RWPE2 (cell line): ENCODE measurements around the gene STMP1.

ENCODE experiments used
- ATAC-seq: fragments of 200-7000 bp; cut with Tn5 transposase; 3 replicates; pipeline ENCODE4 v1.9.1; 2021; ENCODE audit warnings: low read depth
- DNase-seq: peaks from one replicate; pipeline ENCODE4 v3.0.0-alpha.2; 2020; ENCODE audit warnings: low spot score
- H3K27ac ChIP-seq: fragments of 450-650 bp; 2 replicates; pipeline ENCODE4 v1.5.1; 2017; ENCODE audit warnings: mild to moderate bottlenecking; ENCODE audit not compliant: poor library complexity, severe bottlenecking
- H3K27me3 ChIP-seq: fragments of 250-450 bp; sonication (Bioruptor Pico); 2 replicates; pipeline ENCODE4 v1.5.1; 2021; ENCODE audit warnings: mild to moderate bottlenecking, moderate library complexity; ENCODE audit not compliant: insufficient read depth, poor library complexity, severe bottlenecking
- H3K36me3 ChIP-seq: fragments of 250-450 bp; sonication (Bioruptor Pico); 2 replicates; pipeline ENCODE4 v1.5.1; 2020; ENCODE audit warnings: low read depth, mild to moderate bottlenecking, moderate library complexity
- H3K4me1 ChIP-seq: fragments of 250-450 bp; sonication (Bioruptor Pico); 2 replicates; pipeline ENCODE4 v1.5.1; 2021; ENCODE audit warnings: mild to moderate bottlenecking, moderate library complexity; ENCODE audit not compliant: insufficient read depth, poor library complexity, severe bottlenecking
- H3K4me3 ChIP-seq: fragments of 250-450 bp; sonication (Bioruptor Pico); 2 replicates; pipeline ENCODE4 v1.5.1; 2021; ENCODE audit warnings: mild to moderate bottlenecking, moderate library complexity; ENCODE audit not compliant: severe bottlenecking
- H3K9me3 ChIP-seq: fragments of 250-450 bp; sonication (Bioruptor Pico); 2 replicates; pipeline ENCODE4 v1.5.1; 2021; ENCODE audit warnings: mild to moderate bottlenecking, moderate library complexity; ENCODE audit not compliant: severe bottlenecking
- TF ChIP-seq, protein P1 (sequence below): fragments of 450-650 bp; IDR thresholded peaks from one replicate; pipeline ENCODE4 v1.5.1; 2017; ENCODE audit warnings: mild to moderate bottlenecking, moderate library complexity; ENCODE audit not compliant: poor library complexity, severe bottlenecking

STMP1 gene

DNA sequence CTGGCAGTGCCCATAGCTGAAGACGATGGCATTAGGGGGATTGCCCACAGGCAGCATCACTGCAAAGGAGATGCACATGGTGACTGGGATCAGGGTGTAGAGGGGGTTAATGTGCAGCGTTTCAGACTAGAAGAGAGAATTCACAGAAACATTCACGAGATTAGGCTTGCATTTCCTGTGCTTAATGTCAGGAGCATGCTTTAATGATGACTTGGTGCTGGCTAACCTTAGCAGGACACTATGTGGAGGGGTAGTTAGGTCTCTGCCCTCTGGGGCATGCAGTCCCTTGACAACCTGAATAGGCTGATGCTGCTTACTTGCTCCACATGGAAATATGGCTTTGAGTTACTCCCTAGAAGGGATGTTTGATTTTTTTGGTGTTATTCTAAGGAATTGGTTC, 21.8 kb downstream of the STMP1 start:
- H3K4me1 ChIP-seq, result peaks cover 28% of the 10 kb centered on the region
- no peaks in the 10 kb centered on the region for H3K9me3 ChIP-seq
- peak; percentile 70 for ATAC-seq
- H3K36me3 ChIP-seq, result no peaks in the 10 kb centered on the region; the same call in 1 of the 2 replicates
- no peaks in the 10 kb centered on the region for H3K27me3 ChIP-seq
- peak overlapping the region; percentile 76 for H3K27ac ChIP-seq
- no peak for DNase-seq
- TF ChIP-seq, protein P1, sequence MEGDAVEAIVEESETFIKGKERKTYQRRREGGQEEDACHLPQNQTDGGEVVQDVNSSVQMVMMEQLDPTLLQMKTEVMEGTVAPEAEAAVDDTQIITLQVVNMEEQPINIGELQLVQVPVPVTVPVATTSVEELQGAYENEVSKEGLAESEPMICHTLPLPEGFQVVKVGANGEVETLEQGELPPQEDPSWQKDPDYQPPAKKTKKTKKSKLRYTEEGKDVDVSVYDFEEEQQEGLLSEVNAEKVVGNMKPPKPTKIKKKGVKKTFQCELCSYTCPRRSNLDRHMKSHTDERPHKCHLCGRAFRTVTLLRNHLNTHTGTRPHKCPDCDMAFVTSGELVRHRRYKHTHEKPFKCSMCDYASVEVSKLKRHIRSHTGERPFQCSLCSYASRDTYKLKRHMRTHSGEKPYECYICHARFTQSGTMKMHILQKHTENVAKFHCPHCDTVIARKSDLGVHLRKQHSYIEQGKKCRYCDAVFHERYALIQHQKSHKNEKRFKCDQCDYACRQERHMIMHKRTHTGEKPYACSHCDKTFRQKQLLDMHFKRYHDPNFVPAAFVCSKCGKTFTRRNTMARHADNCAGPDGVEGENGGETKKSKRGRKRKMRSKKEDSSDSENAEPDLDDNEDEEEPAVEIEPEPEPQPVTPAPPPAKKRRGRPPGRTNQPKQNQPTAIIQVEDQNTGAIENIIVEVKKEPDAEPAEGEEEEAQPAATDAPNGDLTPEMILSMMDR, result no peak
- no peak overlapping the region for H3K4me3 ChIP-seq

DNA sequence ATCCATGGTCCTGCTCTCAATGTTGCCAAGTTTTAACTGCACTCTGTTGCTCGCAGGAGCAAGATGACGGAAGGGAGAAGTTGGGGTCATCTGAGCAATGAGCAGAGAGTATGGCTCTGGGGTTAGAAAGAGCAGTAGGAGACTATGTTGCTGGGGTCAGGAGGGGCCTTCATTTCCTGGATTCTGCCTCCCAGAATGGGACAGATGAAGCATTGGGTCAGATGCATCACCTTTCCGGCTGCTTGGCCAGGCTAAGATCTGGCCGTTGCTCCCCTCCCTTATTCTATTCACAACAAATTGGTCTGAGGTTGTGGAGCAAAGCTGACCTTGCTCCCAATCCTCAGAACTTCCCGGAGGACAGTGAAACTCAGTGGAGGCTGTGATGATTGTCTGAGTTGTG, 22.4 kb downstream of the STMP1 start:
- H3K36me3 ChIP-seq, result no peaks in the 10 kb centered on the region; the same call in 1 of the 2 replicates
- no peaks in the 10 kb centered on the region for H3K9me3 ChIP-seq
- peaks cover 23% of the 10 kb centered on the region for H3K4me1 ChIP-seq
- DNase-seq, result no peak
- H3K4me3 ChIP-seq, result no peak overlapping the region
- no peaks in the 10 kb centered on the region for H3K27me3 ChIP-seq
- ATAC-seq, result no peak
- peak overlapping the region; percentile 76 for H3K27ac ChIP-seq
- TF ChIP-seq, protein P1, result no peak

DNA sequence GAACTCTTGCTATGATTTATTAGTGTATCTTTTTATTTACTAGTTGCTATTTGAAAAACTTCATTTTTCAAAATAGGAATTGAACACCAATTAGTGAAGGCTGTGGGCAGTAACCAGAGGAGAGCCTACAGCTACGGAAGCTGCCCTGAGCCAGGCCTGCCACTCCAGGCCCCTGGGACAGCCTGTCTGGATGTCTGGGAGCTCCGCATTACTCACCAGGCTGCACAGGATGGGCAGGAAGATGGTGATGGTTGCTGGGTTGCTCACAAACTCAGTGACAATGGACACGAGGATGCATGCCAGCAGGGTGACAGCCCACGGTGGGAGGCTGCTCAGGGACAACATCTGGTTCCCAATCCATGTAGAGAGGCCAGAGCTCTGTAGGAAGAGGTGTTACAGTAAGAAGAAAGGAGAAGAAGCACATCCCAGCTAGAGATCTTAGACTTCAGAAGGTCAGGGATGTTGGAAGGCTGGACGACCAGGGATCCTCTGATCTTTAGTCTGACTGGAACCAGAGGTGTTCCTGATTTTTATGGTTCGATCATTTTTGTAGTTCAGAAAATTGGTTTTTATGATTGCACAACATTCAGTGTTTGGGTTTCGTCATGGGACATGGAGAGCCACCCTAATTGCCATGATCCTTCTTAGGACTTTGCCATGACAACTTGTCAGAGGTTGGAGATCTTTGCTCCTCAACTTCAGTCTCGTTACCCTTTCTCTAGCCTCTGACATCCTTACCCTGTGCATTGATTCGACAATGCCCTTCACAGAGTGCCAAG, 23.2 kb downstream of the STMP1 start:
- peaks cover 24% of the 10 kb centered on the region for H3K4me1 ChIP-seq
- no peaks in the 10 kb centered on the region for H3K9me3 ChIP-seq
- peak overlapping the region; percentile 76 for H3K27ac ChIP-seq
- no peak for ATAC-seq
- no peak for DNase-seq
- H3K36me3 ChIP-seq, result no peaks in the 10 kb centered on the region; the same call in 1 of the 2 replicates
- no peak overlapping the region for H3K4me3 ChIP-seq
- H3K27me3 ChIP-seq, result no peaks in the 10 kb centered on the region
- TF ChIP-seq, protein P1, result no peak

- H3K27ac ChIP-seq, result no peak overlapping the region
- no peaks in the 10 kb centered on the region for H3K27me3 ChIP-seq
- DNase-seq (no peak), ATAC-seq (no peak)
- H3K4me3 ChIP-seq, result no peak overlapping the region
- H3K36me3 ChIP-seq, result peaks cover 3% of the 10 kb centered on the region; the same call in 1 of the 2 replicates
- TF ChIP-seq, protein P1, result no peak
- peaks cover 25% of the 10 kb centered on the region for H3K4me1 ChIP-seq
- no peaks in the 10 kb centered on the region for H3K9me3 ChIP-seq
Measured at GRCh38 chr7:135687466-135687865, 25.2 kb downstream of the STMP1 start.

DNA sequence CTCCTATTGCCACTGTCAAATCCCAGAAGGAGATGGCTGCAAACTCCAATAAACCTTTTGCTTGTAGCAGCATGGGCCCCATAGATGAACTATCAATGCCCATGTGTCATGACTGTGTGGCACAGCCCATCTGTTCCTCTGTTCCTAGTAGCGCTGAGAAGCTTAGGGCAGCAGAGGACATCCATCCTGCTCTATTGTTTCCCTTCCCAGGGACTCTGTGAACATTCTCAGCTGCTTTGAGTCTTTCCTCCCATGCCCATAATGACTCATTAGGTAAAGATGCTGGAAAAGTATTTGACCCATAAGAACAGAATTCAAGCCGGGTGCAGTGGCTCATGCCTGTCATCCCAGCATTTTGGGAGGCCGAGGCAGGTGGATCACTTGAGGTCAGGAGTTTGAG, 28.3 kb downstream of the STMP1 start:
- Histone ChIP-seq H3K27me3 (no peaks in the 10 kb centered on the region), H3K27ac (no peak overlapping the region), H3K4me3 (no peak overlapping the region), H3K9me3 (no peaks in the 10 kb centered on the region), H3K36me3 (peaks cover 3% of the 10 kb centered on the region; the same call in 1 of the 2 replicates), H3K4me1 (peaks cover 3% of the 10 kb centered on the region)
- ATAC-seq (peak; percentile 68; the same call in 2 of the 3 replicates), DNase-seq (no peak)
- TF ChIP-seq, protein P1, result no peak
